H1 (cell line): ENCODE measurements around the gene GALNT18.

Experiments used
- CEBPB ChIP-seq: IDR thresholded peaks from 2 replicates; pipeline ENCODE4 v1.6.1; 2012; ENCODE audit warnings: low read depth, low read length
- CTCF ChIP-seq, 3 experiments: IDR thresholded peaks; 1 replicate in 2 of 3; 2 replicates in 1 of 3; pipeline versions ENCODE4 v1.5.1 to v1.6.1; 2011; ENCODE audit warnings: low read length in 3 of 3, mild to moderate bottlenecking in 3 of 3, inconsistent platforms in 2 of 3, low read depth in 1 of 3, moderate library complexity in 1 of 3; ENCODE audit not compliant: insufficient read depth in 1 of 3; ENCODE audit errors: control extremely low read depth in 1 of 3
- EP300 ChIP-seq, 2 experiments: IDR thresholded peaks; 1 replicate in 1 of 2; 2 replicates in 1 of 2; pipeline ENCODE4 v1.6.1; 2011 to 2012; ENCODE audit warnings: low read depth in 2 of 2, low read length in 2 of 2, mild to moderate bottlenecking in 2 of 2, borderline replicate concordance in 1 of 2, inconsistent platforms in 1 of 2, moderate library complexity in 1 of 2
- EZH2 ChIP-seq: fragments of 200-600 bp; sonication (generic); IDR thresholded peaks from 2 replicates; pipeline ENCODE4 v1.7.1; 2012; ENCODE audit warnings: low read depth, mild to moderate bottlenecking, moderate library complexity, low read length, inconsistent platforms; ENCODE audit not compliant: severe bottlenecking
- FOSL1 ChIP-seq: IDR thresholded peaks from 2 replicates; pipeline ENCODE4 v1.6.1; 2011; ENCODE audit warnings: mild to moderate bottlenecking, low read depth, low read length, moderate library complexity; ENCODE audit not compliant: insufficient read depth
- GTF2F1 ChIP-seq: IDR thresholded peaks from 2 replicates; pipeline ENCODE4 v1.6.1; 2012; ENCODE audit warnings: low read depth, low read length, improper control_type of control experiment, borderline replicate concordance
- JUN ChIP-seq: IDR thresholded peaks from 2 replicates; pipeline ENCODE4 v1.6.1; 2011; ENCODE audit warnings: low read depth, mild to moderate bottlenecking, improper control_type of control experiment, low read length
- POLR2A ChIP-seq, 2 experiments: IDR thresholded peaks; 1 replicate in 1 of 2; 2 replicates in 1 of 2; pipeline ENCODE4 v1.6.1; 2011; ENCODE audit warnings: low read depth in 2 of 2, low read length in 2 of 2, mild to moderate bottlenecking in 2 of 2; ENCODE audit errors: control extremely low read depth in 1 of 2
- RAD21 ChIP-seq, 2 experiments: IDR thresholded peaks in 1 of 2; conservative IDR thresholded peaks in 1 of 2; 2 replicates each; pipeline ENCODE4 v1.6.1; 2011; ENCODE audit warnings: low read depth in 2 of 2, low read length in 2 of 2, improper control_type of control experiment in 1 of 2, inconsistent platforms in 1 of 2, mild to moderate bottlenecking in 1 of 2, moderate library complexity in 1 of 2
- SP2 ChIP-seq: IDR thresholded peaks from 2 replicates; pipeline ENCODE4 v1.6.1; 2012; ENCODE audit warnings: mild to moderate bottlenecking, low read length, inconsistent platforms
- YY1 ChIP-seq: IDR thresholded peaks from 2 replicates; pipeline ENCODE4 v1.6.1; 2011; ENCODE audit warnings: low read depth, mild to moderate bottlenecking, low read length
- TF ChIP-seq, protein P1 (sequence below): IDR thresholded peaks from 2 replicates; pipeline ENCODE4 v1.6.1; 2011; ENCODE audit warnings: low read length, improper control_type of control experiment
- TF ChIP-seq, protein P2 (sequence below): IDR thresholded peaks from 2 replicates; pipeline ENCODE4 v1.6.1; 2012; ENCODE audit warnings: low read length, inconsistent platforms

- TF ChIP-seq CEBPB (no peak), GTF2F1 (no peak), CTCF (IDR thresholded peaks at IDR 0.05; ENCODE audit: control extremely low read depth in 1 of 3, insufficient read depth in 1 of 3, low read depth in 1 of 3, low read length in 3 of 3) (no peak), POLR2A (IDR thresholded peaks at IDR 0.05; ENCODE audit: control extremely low read depth in 1 of 2, low read depth in 2 of 2, low read length in 2 of 2) (no peak), RAD21 (IDR thresholded peaks at IDR 0.05 in 1 of 2, conservative IDR thresholded peaks at IDR 0.05 in 1 of 2; ENCODE audit: low read depth in 2 of 2, low read length in 2 of 2) (no peak), EP300 (IDR thresholded peaks at IDR 0.05; ENCODE audit: borderline replicate concordance in 1 of 2, low read depth in 2 of 2, low read length in 2 of 2) (no peak), SP2 (no peak), JUN (no peak), YY1 (no peak), EZH2 (no peak), FOSL1 (no peak)
- TF ChIP-seq, protein P1, sequence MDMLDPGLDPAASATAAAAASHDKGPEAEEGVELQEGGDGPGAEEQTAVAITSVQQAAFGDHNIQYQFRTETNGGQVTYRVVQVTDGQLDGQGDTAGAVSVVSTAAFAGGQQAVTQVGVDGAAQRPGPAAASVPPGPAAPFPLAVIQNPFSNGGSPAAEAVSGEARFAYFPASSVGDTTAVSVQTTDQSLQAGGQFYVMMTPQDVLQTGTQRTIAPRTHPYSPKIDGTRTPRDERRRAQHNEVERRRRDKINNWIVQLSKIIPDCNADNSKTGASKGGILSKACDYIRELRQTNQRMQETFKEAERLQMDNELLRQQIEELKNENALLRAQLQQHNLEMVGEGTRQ = no peak
- TF ChIP-seq, protein P2, sequence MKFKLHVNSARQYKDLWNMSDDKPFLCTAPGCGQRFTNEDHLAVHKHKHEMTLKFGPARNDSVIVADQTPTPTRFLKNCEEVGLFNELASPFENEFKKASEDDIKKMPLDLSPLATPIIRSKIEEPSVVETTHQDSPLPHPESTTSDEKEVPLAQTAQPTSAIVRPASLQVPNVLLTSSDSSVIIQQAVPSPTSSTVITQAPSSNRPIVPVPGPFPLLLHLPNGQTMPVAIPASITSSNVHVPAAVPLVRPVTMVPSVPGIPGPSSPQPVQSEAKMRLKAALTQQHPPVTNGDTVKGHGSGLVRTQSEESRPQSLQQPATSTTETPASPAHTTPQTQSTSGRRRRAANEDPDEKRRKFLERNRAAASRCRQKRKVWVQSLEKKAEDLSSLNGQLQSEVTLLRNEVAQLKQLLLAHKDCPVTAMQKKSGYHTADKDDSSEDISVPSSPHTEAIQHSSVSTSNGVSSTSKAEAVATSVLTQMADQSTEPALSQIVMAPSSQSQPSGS = no peak
Observed at GRCh38 chr11:11577251-11577855, 44.5 kb downstream of the GALNT18 start.
